GM12874 (cell line): ENCODE results near the gene AP2S1.
A peak's percentile ranks its signal among the peaks of the same experiment; 100 is the strongest.

Source experiments
- TF ChIP-seq, protein P1 (sequence below): IDR thresholded peaks from 2 replicates; pipeline ENCODE4 v1.5.1; 2011; ENCODE audit warnings: low read depth, mild to moderate bottlenecking, control low read depth, low read length, moderate library complexity; ENCODE audit not compliant: insufficient read depth

AP2S1 gene

DNA sequence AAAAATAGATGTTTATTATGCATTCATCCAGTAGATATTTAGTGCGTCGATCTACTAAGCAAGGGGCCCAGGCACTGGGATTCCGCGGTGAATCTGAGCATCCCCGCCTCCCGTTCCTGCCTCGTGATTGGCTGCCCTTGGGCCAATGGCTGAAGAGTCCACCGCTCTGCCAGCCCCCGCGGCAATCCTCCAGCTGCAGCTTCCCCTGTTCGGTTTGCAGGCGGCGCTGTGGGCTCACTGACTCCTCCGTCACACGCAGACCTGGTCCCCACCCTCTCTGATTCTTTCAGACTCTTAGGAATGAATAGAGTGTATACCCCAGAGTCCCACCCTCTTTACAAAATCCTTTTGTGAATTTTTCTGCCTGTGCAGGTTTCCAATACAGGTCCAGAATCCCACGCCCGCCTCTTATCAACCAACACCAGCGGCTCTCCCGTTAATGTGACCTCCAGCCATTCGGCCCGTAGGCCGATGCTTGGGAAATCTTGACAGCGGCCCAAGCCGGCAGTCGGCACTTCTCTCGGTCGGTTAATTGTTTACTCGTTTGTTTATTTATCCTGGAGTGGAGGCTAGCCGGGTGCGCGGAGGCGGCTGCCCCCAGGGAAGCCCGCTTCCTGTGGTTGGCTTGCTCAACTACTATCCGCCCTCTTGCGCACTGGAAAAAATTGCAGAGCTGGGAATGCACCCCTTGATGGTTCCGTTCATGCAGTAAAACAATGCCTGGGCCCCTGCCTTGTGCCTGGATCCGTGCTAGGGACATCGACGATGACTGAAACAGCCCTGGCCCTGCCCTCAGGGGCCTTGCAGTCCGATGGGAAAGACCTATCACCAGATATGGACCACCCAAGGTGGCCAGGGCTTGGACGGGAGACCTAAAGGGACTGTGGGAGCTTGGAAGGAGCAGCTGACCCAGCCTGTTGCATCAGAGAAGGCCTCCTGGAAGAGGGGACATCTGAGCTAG lies 5.7 kb upstream of the AP2S1 start:
- TF ChIP-seq, protein P1, sequence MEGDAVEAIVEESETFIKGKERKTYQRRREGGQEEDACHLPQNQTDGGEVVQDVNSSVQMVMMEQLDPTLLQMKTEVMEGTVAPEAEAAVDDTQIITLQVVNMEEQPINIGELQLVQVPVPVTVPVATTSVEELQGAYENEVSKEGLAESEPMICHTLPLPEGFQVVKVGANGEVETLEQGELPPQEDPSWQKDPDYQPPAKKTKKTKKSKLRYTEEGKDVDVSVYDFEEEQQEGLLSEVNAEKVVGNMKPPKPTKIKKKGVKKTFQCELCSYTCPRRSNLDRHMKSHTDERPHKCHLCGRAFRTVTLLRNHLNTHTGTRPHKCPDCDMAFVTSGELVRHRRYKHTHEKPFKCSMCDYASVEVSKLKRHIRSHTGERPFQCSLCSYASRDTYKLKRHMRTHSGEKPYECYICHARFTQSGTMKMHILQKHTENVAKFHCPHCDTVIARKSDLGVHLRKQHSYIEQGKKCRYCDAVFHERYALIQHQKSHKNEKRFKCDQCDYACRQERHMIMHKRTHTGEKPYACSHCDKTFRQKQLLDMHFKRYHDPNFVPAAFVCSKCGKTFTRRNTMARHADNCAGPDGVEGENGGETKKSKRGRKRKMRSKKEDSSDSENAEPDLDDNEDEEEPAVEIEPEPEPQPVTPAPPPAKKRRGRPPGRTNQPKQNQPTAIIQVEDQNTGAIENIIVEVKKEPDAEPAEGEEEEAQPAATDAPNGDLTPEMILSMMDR = peak; percentile 81

DNA sequence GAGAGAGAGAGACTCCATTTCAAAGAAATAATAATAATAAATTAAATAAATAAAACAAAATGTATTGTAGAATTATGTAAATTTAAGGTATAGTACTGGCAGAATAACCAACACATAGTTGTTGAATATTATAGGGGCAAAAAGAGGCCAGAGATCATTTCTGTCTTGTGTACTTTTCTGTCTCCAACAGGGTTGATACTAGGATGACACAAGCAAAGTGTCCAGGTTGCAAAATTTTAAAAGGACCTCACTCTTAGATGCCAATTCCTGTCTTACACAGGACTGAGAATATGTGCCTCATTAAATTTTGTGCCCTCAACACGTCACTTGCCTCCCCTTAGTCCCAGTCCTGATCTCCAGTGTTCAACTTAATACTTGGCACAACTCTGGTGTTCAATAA lies 2.2 kb upstream of the AP2S1 start:
- TF ChIP-seq, protein P1 = no peak

DNA sequence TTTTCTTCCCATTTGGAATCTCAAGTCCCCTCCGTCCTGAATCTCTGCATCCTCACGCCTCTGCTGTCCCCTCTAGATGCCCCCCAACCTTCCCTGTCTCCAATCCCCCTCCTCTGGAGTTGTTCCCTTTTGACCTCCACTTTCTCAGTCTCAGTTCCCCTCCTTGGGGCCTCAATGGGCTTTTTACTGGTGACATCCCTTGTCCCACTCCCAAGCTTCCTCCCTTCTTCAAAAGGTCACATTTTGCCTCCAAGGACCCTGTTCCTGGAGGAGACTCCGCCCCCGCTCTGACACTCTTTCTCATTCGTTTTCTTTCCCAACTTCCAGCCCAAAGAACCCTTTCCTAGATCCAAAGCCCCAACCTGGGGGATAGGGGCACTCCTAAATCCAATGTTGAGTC lies 1.0 kb downstream of the AP2S1 start:
- TF ChIP-seq, protein P1 = no peak

DNA sequence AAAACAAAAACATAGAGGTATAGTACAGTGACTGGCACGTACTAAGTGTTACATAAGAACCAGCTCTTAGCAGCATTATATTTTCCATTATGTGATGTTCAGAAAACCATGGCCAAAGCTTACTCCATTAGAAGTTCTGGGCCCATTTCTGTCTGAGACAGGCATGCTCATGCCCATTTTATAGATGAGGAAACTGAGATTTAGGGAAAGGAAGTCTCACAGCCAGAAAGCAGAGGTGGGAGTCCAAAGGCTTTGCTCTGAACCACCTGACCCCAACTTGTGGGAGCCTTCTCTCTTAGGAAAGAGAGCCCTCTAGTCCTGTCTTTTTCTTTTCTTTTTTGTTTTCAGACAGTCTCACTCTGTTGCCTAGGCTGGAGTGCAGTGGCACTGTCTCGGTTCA lies 2.3 kb downstream of the AP2S1 start:
- TF ChIP-seq, protein P1 = no peak

DNA sequence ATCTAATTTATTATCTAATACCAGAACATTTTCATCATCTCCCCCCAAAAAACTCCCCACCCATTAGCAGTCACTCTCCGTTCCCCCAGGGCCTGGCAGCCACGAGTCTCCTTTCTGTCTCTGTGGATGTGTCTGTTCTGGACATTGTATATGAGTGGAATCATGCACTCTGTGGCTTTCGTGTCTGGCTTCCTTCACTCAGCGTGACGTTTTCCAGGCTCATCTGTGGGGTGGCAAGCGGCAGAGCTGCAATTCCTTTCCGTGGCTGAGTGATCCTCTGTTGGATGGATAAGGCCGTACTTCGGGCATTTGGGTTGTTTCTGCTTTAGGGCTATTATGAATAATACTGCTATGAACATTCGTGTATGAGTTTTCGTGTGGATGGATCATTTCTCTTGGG lies 3.1 kb downstream of the AP2S1 start:
- TF ChIP-seq, protein P1 = no peak

- TF ChIP-seq, protein P1 = no peak
Observed at GRCh38 chr19:46845959-46846459, 4.6 kb downstream of the AP2S1 start.

DNA sequence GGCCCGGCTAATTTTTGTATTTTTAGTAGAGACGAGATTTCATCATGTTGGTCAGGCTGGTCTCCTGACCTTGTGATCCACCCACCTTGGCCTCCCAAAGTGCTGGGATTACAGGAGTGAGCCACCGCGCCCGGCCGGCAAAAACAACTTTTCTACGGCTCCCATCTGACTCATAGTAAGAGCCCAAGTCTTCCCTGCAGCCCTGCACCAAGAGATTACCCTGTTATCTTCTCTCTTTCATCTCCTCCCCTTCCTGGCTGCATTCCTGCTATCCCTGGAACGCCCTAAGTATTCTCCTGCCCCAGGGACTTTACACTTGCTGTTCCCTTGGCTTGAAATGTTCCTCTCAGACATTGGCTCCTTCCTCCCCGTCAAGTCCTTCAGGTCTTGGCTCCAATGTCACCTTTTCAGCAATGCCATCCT lies 6.6 kb downstream of the AP2S1 start:
- TF ChIP-seq, protein P1 = no peak
